CD4-positive, alpha-beta T cell (primary cell): ENCODE results near the gene ZNF335. TPM values are rescaled to one million over a fixed set of nuclear protein-coding genes. Genes with fewer than 3 reads are reported as not detected.

Experiments
- ATAC-seq: fragments of 200-7000 bp; cut with Tn5 transposase; one replicate; pipeline ENCODE4 v1.10.0; 2022; ENCODE audit warnings: mild to moderate bottlenecking; ENCODE audit not compliant: poor library complexity
- CTCF ChIA-PET: fragments of 350-600 bp; sonication (Branson Sonifier 250); formaldehyde crosslinking; loops from one replicate; lab custom pipeline; 2021; ENCODE audit warnings: antibody characterized with exemption, inconsistent platforms; lab: Charles Lee
- POLR2A ChIA-PET: fragments of 350-600 bp; sonication (Branson Sonifier 250); formaldehyde crosslinking; loops from one replicate; lab custom pipeline; 2021; ENCODE audit warnings: antibody characterized with exemption, inconsistent platforms; lab: Charles Lee
- DNase-seq, 14 experiments: peaks; one replicate each; pipeline ENCODE4 v3.0.0-alpha.2; 2013 to 2020; ENCODE audit warnings: mixed read lengths in 2 of 14
- H3K27ac ChIP-seq, 2 donors: one replicate each; pipeline versions ENCODE4 v1.5.1 to v1.7.0; 2013; ENCODE audit warnings: low read length in 2 of 2, low read depth in 1 of 2, mild to moderate bottlenecking in 1 of 2
- H3K27me3 ChIP-seq, 2 experiments: 1 replicate in 1 of 2; 2 replicates in 1 of 2; pipeline versions ENCODE4 v1.6.1 to v1.7.0; 2013; ENCODE audit warnings: low read length in 2 of 2, control low read depth in 1 of 2, mild to moderate bottlenecking in 1 of 2, moderate library complexity in 1 of 2; ENCODE audit not compliant: insufficient read depth in 2 of 2, control insufficient read depth in 1 of 2
- H3K36me3 ChIP-seq: one replicate; pipeline ENCODE4 v1.6.1; 2013; ENCODE audit warnings: low read length, control low read depth; ENCODE audit not compliant: insufficient read depth
- H3K4me1 ChIP-seq: one replicate; pipeline ENCODE4 v1.6.1; 2013; ENCODE audit warnings: low read length, control low read depth; ENCODE audit not compliant: insufficient read depth
- H3K4me3 ChIP-seq: one replicate; pipeline ENCODE4 v1.5.1; 2013; ENCODE audit warnings: mild to moderate bottlenecking, low read length, moderate library complexity
- H3K9me3 ChIP-seq, 2 experiments: 1 replicate in 1 of 2; 2 replicates in 1 of 2; pipeline versions ENCODE4 v1.6.1 to v1.7.0; 2013; ENCODE audit warnings: low read length in 2 of 2, mild to moderate bottlenecking in 2 of 2, control low read depth in 1 of 2, moderate library complexity in 1 of 2; ENCODE audit not compliant: control insufficient read depth in 1 of 2, insufficient read depth in 1 of 2
- H3K27ac Mint-ChIP-seq: one replicate; pipeline ENCODE4 v1.8.0; 2020; ENCODE audit warnings: mixed read lengths
- H3K27me3 Mint-ChIP-seq: one replicate; pipeline ENCODE4 v1.8.0; 2021; ENCODE audit warnings: mixed read lengths
- H3K36me3 Mint-ChIP-seq: one replicate; pipeline ENCODE4 v1.8.0; 2021; ENCODE audit warnings: low read depth, mixed read lengths
- H3K4me1 Mint-ChIP-seq: one replicate; pipeline ENCODE4 v1.8.0; 2021; ENCODE audit warnings: low read depth, mixed read lengths
- H3K4me3 Mint-ChIP-seq: one replicate; pipeline ENCODE4 v1.8.0; 2020; ENCODE audit warnings: mild to moderate bottlenecking, mixed read lengths
- H3K9me3 Mint-ChIP-seq: one replicate; pipeline ENCODE4 v1.8.0; 2020; ENCODE audit warnings: mixed read lengths
- CTCF ChIP-seq: fragments of 200-600 bp; IDR thresholded peaks from one replicate; pipeline ENCODE4 v1.8.0; 2022; ENCODE audit warnings: antibody characterized with exemption, mild to moderate bottlenecking
- intact Hi-C, 2 experiments: fragments of 100-400 bp; cut with DNase I in 1 of 2; cut with micrococcal nuclease in 1 of 2; formaldehyde crosslinking; loops; one replicate each; pipeline versions ENCODE4 v1.15.1 to v1.9.0; 2023 to 2025; cut with DNase I, micrococcal nuclease
- total RNA-seq, 174 experiments: library from RNA in 2 of 174; stranded (reverse) in 2 of 174; gene quantifications; one replicate each; pipeline ENCODE4 v1.2.3 and lab custom pipeline; 2021 to 2026

The ZNF335 gene
- total RNA-seq, 2 experiments from 2014 or later: 67.3 to 74.6 TPM

DNA sequence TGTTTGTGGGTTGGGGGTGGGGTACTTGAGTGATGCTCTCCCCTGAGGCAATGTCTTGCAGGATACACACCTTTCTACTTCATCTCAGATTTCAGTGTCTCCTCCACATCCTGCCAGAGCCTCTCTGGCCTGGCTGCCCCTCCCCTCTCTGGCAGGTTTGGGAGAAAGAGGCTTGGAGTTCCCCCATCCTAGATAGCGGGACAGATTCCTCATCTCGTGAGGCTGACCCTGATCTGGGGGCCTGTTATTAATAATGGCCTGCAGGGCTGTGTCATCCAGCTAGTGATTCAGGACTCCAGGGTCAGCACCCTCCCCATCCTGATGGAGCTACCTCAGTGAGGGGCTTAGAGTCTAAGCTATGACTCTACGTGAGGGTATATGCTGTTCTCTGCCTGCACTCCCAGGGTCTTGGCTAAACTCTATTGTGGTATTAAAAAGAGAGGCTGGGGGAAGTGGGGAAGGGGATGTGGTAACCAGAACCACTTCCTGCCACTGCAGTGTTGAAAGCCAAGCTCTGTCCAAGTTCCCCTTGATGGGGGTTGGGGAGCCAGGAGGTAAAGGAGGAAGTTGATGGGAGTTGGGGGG lies 33.0 kb upstream of the ZNF335 start:
- ATAC-seq: peak; percentile 79
- DNase-seq: peak in 6 of 14 experiments; percentile 18 to 78 (median 62)
- Histone ChIP-seq H3K27ac (no peak overlapping the region), H3K4me1 (peaks cover 79% of the 10 kb centered on the region), H3K9me3 (no peaks in the 10 kb centered on the region), H3K27me3 (peaks cover 13 to 18% of the 10 kb centered on the region in 2 experiments), H3K4me3 (peak overlapping the region; percentile 44), H3K36me3 (no peaks in the 10 kb centered on the region)
- Mint-ChIP-seq H3K27me3 (peaks cover 24% of the 10 kb centered on the region), H3K27ac (peak overlapping the region; percentile 88), H3K4me3 (peak overlapping the region; percentile 85), H3K4me1 (peaks cover 84% of the 10 kb centered on the region), H3K9me3 (no peaks in the 10 kb centered on the region), H3K36me3 (no peaks in the 10 kb centered on the region)
- intact Hi-C loops: loop anchor here in 1 of 2 experiments (2.0 kb wide), 1 partner anchor 18 kb away; no protein-coding TSS in a partner anchor
- ChIA-PET CTCF (interaction anchor here (2.7 to 3.2 kb wide), 2 partner anchors 9 to 18 kb away, joined by 10 to 14 read pairs; no protein-coding TSS in a partner anchor), POLR2A (interaction anchor here (0.8 to 1.5 kb wide), 8 partner anchors 8 to 359 kb away, joined by 3 to 11 read pairs (median 4); partner anchors contain the start of genes DNTTIP1, PCIF1, WFDC3 and ZNF335)
- no peak for TF ChIP-seq CTCF

GRCh38 chr20:46004187-46004586 lies 32.2 kb upstream of the ZNF335 start:
- CTCF ChIA-PET: interaction anchor here (1.0 to 3.2 kb wide), 2 partner anchors 10 to 18 kb away, joined by 3 to 14 read pairs; no protein-coding TSS in a partner anchor
- Histone ChIP-seq H3K4me3 (no peak overlapping the region), H3K27ac (no peak overlapping the region), H3K4me1 (peaks cover 81% of the 10 kb centered on the region), H3K36me3 (no peaks in the 10 kb centered on the region), H3K27me3 (peaks cover 8 to 10% of the 10 kb centered on the region in 2 experiments), H3K9me3 (no peaks in the 10 kb centered on the region)
- intact Hi-C loops: loop anchor here in 1 of 2 experiments (2.0 kb wide), 1 partner anchor 17 kb away; no protein-coding TSS in a partner anchor
- Mint-ChIP-seq H3K9me3 (no peaks in the 10 kb centered on the region), H3K4me1 (peaks cover 84% of the 10 kb centered on the region), H3K27me3 (peaks cover 16% of the 10 kb centered on the region), H3K4me3 (peak overlapping the region; percentile 85), H3K27ac (peak overlapping the region; percentile 88), H3K36me3 (no peaks in the 10 kb centered on the region)
- POLR2A ChIA-PET: interaction anchor here (1.4 kb wide), 2 partner anchors 10 to 33 kb away, joined by 6 to 11 read pairs; partner anchors contain the start of gene ZNF335
- DNase-seq (peak in 2 of 14 experiments; percentile 51 to 69), ATAC-seq (no peak)
- TF ChIP-seq CTCF: no peak

- peaks cover 4% of the 10 kb centered on the region for H3K27me3 Mint-ChIP-seq
- no peaks in the 10 kb centered on the region for H3K9me3 Mint-ChIP-seq
- H3K4me1 ChIP-seq: peaks cover 84% of the 10 kb centered on the region
- H3K4me3 ChIP-seq: no peak overlapping the region
- H3K27ac ChIP-seq: no peak overlapping the region
- H3K27ac Mint-ChIP-seq: no peak overlapping the region
- intact Hi-C loops: no loop called here
- ATAC-seq (no peak), DNase-seq (no peak)
- no peaks in the 10 kb centered on the region for H3K9me3 ChIP-seq
- no peak overlapping the region for H3K4me3 Mint-ChIP-seq
- H3K36me3 ChIP-seq: no peaks in the 10 kb centered on the region
- POLR2A ChIA-PET: no interaction called here
- no peaks in the 10 kb centered on the region for H3K27me3 ChIP-seq
- H3K4me1 Mint-ChIP-seq: peaks cover 86% of the 10 kb centered on the region
- no peaks in the 10 kb centered on the region for H3K36me3 Mint-ChIP-seq
- CTCF ChIA-PET: interaction anchor here (4.0 to 4.3 kb wide), 2 partner anchors 12 to 15 kb away, joined by 13 to 20 read pairs; no protein-coding TSS in a partner anchor
- no peak for TF ChIP-seq CTCF
Observed at GRCh38 chr20:46002008-46002407, 30.0 kb upstream of the ZNF335 start.
